ENCODE measurements around the gene FAM114A1. TPM values are rescaled to one million over a fixed set of nuclear protein-coding genes. Genes with fewer than 3 reads are reported as not detected.
"Not testable (repeated sequence)": the region's sequence is repeated elsewhere in the genome, so short reads cannot be mapped to it uniquely, and the experiment has no call there.

The FAM114A1 gene
- total RNA-seq, 1 donor from 2014 or later: 223 TPM

- no peak for DNase-seq (ENCODE audit: low spot score)
- no peak overlapping the region for H3K4me3 Mint-ChIP-seq (ENCODE audit: unreplicated experiment)
- peaks cover 22% of the 10 kb centered on the region for H3K4me1 Mint-ChIP-seq (ENCODE audit: low read depth)
- H3K36me3 Mint-ChIP-seq (ENCODE audit: low read depth): peaks cover 59% of the 10 kb centered on the region
- TF ChIP-seq CTCF (IDR thresholded peaks at IDR 0.05): no peak
- no peaks in the 10 kb centered on the region for H3K27me3 Mint-ChIP-seq (ENCODE audit: low read depth)
- peak overlapping the region; percentile 51 for H3K27ac Mint-ChIP-seq (ENCODE audit: unreplicated experiment)
- no peaks in the 10 kb centered on the region for H3K9me3 Mint-ChIP-seq (ENCODE audit: low read depth)
Measured at GRCh38 chr4:38940476-38940875, 72.9 kb downstream of the FAM114A1 start.

- H3K27ac Mint-ChIP-seq (ENCODE audit: unreplicated experiment): peak overlapping the region; percentile 83
- H3K4me1 Mint-ChIP-seq (ENCODE audit: low read depth): peaks cover 22% of the 10 kb centered on the region
- H3K27me3 Mint-ChIP-seq (ENCODE audit: low read depth); H3K9me3 Mint-ChIP-seq (ENCODE audit: low read depth); H3K4me3 Mint-ChIP-seq (ENCODE audit: unreplicated experiment); DNase-seq (ENCODE audit: low spot score): not testable (repeated sequence)
- peaks cover 56% of the 10 kb centered on the region for H3K36me3 Mint-ChIP-seq (ENCODE audit: low read depth)
Measured at GRCh38 chr4:38941906-38942305, 74.3 kb downstream of the FAM114A1 start.

DNA sequence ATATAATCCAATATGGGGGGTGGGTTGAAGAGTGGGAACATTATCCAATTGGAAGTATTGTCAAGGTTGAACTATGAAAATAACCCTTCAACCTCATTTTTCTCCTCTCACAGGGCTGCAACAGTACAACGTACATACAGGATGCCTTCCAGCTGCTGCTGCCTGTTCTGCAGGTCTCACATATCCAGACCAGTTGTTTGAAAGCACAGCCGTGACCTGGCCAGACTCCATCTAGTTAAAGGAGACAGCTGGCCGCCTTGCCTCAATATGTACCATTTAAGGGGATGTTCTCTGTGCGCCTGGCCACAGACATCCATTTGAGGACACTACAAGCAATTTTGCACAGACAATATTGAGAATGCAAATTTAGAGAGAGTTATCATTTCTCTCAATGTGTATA, 75.7 kb downstream of the FAM114A1 start:
- Mint-ChIP-seq H3K9me3 (ENCODE audit: low read depth) (no peaks in the 10 kb centered on the region), H3K36me3 (ENCODE audit: low read depth) (peaks cover 49% of the 10 kb centered on the region), H3K4me1 (ENCODE audit: low read depth) (peaks cover 31% of the 10 kb centered on the region), H3K27me3 (ENCODE audit: low read depth) (no peaks in the 10 kb centered on the region), H3K4me3 (ENCODE audit: unreplicated experiment) (no peak overlapping the region), H3K27ac (ENCODE audit: unreplicated experiment) (peak overlapping the region; percentile 43)
- no peak for DNase-seq (ENCODE audit: low spot score)
- TF ChIP-seq CTCF (IDR thresholded peaks at IDR 0.05): no peak

- no peak overlapping the region for H3K4me3 Mint-ChIP-seq (ENCODE audit: unreplicated experiment)
- no peak overlapping the region for H3K27ac Mint-ChIP-seq (ENCODE audit: unreplicated experiment)
- no peaks in the 10 kb centered on the region for H3K9me3 Mint-ChIP-seq (ENCODE audit: low read depth)
Measured at GRCh38 chr4:38944440-38944839, 76.8 kb downstream of the FAM114A1 start.

DNA sequence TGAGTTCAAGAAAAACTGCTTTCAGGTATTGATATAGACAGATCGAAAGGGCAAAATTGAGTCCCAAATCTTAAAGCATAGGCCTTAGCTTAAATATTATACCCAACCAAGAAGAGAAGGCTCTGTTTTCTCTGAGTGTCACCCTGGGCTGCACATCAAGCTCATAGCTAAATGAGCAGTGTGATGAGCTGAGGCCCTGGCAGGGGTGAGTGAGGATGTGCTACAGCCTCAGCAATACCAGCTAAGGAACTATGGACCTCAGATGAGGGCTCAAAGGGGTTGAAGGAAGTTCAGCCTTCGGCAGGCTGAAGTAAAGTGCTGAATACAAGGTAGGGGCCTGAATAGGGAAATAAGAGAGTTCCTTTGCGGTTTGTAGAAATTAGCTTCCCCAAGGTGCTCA, 79.3 kb downstream of the FAM114A1 start:
- TF ChIP-seq CTCF (IDR thresholded peaks at IDR 0.05): no peak
- H3K36me3 Mint-ChIP-seq (ENCODE audit: low read depth): peaks cover 28% of the 10 kb centered on the region
- no peaks in the 10 kb centered on the region for H3K27me3 Mint-ChIP-seq (ENCODE audit: low read depth)
- H3K4me3 Mint-ChIP-seq (ENCODE audit: unreplicated experiment): no peak overlapping the region
- no peak for DNase-seq (ENCODE audit: low spot score)
- peak overlapping the region; percentile 82 for H3K27ac Mint-ChIP-seq (ENCODE audit: unreplicated experiment)
- H3K9me3 Mint-ChIP-seq (ENCODE audit: low read depth): no peaks in the 10 kb centered on the region
- peaks cover 39% of the 10 kb centered on the region for H3K4me1 Mint-ChIP-seq (ENCODE audit: low read depth)

More at GRCh38 chr4:38944440-38944839, 76.8 kb downstream of the FAM114A1 start:
- peaks cover 42% of the 10 kb centered on the region for H3K4me1 Mint-ChIP-seq (ENCODE audit: low read depth)
- no peaks in the 10 kb centered on the region for H3K27me3 Mint-ChIP-seq (ENCODE audit: low read depth)
- peaks cover 47% of the 10 kb centered on the region for H3K36me3 Mint-ChIP-seq (ENCODE audit: low read depth)
- no peak for DNase-seq (ENCODE audit: low spot score)
- no peak for TF ChIP-seq CTCF (IDR thresholded peaks at IDR 0.05)

DNA sequence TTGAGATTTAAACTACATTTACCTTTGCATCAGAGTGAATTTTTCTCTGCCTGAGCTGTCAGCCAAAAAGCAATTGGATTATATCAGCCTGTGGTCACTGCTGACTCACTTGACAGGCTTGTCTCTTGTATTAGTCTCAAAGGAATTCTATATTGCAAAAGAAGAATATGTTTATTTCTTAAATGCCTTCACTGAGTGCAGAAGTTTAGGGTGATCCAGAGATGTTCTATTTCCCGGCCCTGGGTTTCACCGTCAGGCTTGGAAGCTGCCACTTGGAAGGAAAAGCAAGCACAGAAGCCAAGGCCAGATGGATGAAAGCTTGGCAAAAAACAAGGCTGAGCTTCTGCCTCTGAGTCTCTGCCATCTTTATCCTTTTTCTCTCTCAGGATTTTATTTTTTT, 80.9 kb downstream of the FAM114A1 start:
- peaks cover 30% of the 10 kb centered on the region for H3K4me1 Mint-ChIP-seq (ENCODE audit: low read depth)
- H3K27ac Mint-ChIP-seq (ENCODE audit: unreplicated experiment): peak overlapping the region; percentile 83
- no peak for DNase-seq (ENCODE audit: low spot score)
- no peaks in the 10 kb centered on the region for H3K27me3 Mint-ChIP-seq (ENCODE audit: low read depth)
- TF ChIP-seq CTCF (IDR thresholded peaks at IDR 0.05): no peak
- no peaks in the 10 kb centered on the region for H3K9me3 Mint-ChIP-seq (ENCODE audit: low read depth)
- H3K4me3 Mint-ChIP-seq (ENCODE audit: unreplicated experiment): no peak overlapping the region
- peaks cover 19% of the 10 kb centered on the region for H3K36me3 Mint-ChIP-seq (ENCODE audit: low read depth)

Data from chondrocyte (in vitro differentiated cells).